Cardiac fibroblast (primary cell): ENCODE results near the gene HYAL1.
A peak's percentile ranks its signal among the peaks of the same experiment; 100 is the strongest.

Experiments
- DNase-seq, 2 donors: peaks; one replicate each; pipeline versions ENCODE4 v3.0.0 to v3.0.0-alpha.2; 2010; ENCODE audit warnings: low read depth in 2 of 2
- H3K4me3 ChIP-seq, 2 donors: replicated peaks in 1 of 2; 1 replicate in 1 of 2; 2 replicates in 1 of 2; pipeline ENCODE4 v1.5.1; 2011; ENCODE audit warnings: low read depth in 2 of 2, low read length in 2 of 2, mild to moderate bottlenecking in 2 of 2, moderate library complexity in 1 of 2
- TF ChIP-seq, protein P1 (sequence below): IDR thresholded peaks from one replicate; pipeline ENCODE4 v1.5.1; 2011; ENCODE audit warnings: low read depth, mild to moderate bottlenecking, low read length, inconsistent platforms

HYAL1 gene

DNA sequence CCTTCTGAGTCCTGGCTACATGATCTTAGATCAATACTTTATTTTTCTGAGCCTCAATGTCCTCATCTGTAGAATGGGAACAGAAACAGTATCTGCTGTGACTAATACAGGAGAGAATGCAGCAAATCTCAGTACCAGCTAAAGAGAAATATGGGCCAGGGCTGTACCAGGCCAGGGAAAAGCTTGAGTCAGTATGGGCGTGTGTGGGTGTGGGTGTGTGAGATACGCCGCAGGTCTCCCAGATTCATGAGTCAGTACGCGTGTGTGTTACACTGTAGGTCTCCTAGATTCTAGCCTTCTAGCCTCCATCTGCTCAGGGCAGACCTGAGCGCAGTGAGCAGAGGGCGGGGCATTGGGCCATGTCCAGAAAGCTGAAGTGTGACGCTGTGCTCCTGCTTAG lies 52.2 kb downstream of the HYAL1 start:
- DNase-seq = peak; percentile 79 to 95
- no peak overlapping the region for H3K4me3 ChIP-seq
- TF ChIP-seq, protein P1, sequence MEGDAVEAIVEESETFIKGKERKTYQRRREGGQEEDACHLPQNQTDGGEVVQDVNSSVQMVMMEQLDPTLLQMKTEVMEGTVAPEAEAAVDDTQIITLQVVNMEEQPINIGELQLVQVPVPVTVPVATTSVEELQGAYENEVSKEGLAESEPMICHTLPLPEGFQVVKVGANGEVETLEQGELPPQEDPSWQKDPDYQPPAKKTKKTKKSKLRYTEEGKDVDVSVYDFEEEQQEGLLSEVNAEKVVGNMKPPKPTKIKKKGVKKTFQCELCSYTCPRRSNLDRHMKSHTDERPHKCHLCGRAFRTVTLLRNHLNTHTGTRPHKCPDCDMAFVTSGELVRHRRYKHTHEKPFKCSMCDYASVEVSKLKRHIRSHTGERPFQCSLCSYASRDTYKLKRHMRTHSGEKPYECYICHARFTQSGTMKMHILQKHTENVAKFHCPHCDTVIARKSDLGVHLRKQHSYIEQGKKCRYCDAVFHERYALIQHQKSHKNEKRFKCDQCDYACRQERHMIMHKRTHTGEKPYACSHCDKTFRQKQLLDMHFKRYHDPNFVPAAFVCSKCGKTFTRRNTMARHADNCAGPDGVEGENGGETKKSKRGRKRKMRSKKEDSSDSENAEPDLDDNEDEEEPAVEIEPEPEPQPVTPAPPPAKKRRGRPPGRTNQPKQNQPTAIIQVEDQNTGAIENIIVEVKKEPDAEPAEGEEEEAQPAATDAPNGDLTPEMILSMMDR = no peak

DNA sequence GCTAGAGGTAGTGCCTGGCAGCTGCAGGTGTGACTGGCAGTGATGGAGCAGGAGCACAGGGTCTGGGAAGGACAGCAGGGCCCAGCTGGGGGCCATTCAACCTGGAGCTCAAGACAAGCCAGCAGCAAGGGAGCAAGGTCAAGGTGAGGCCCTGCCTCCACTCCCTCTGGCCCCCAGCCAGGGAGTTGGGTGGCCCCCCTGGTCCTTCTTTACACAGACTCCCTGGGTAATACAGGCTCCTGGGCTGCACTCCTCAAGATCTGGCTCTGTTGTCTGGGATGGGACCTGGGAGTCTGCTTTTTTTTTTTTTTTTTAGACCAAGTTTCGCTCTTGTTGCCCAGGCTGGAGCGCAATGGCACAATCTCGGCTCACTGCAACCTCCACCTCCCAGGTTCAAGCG lies 52.9 kb downstream of the HYAL1 start:
- TF ChIP-seq, protein P1 = no peak
- no peak for DNase-seq
- no peak overlapping the region for H3K4me3 ChIP-seq
